ENCODE measurements around the gene ANKMY2. TPM values are rescaled to one million over a fixed set of nuclear protein-coding genes. Genes with fewer than 3 reads are reported as not detected.

Gene ANKMY2
- total and polyA plus RNA-seq, 12 donors: 5.4 to 45.3 (median 15.8) TPM

DNA sequence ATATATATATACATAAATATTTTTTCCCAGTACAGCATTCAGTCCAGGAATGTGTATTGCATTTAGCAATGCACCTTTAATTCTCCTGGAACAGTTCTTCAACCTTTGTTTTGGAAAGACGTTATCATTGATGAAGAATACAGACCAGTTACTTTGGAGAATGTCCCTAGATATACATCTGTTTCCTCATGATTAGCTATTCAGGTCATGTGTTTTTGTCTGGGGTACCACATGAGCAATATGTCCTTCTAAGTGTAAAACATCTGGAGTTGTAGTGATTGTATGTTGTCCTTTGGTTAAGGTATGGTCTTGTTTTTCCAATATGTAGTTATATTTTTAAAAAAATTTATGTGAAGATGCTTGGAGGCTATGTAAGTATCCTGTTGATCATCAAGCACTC lies 10.6 kb upstream of the ANKMY2 start:
- TF ChIP-seq POLR2A (IDR thresholded peaks at IDR 0.05): no peak
- no peak for TF ChIP-seq CTCF (IDR thresholded peaks at IDR 0.05)
- 80 to 93% (median 91%) methylated on average over 1 of the region's 1 CpG for WGBS, 4 donors
- Histone ChIP-seq H3K9me3 (replicated peaks in 1 of 3) (no peaks in the 10 kb centered on the region), H3K4me3 (no peak overlapping the region), H3K27ac (no peak overlapping the region), H3K4me1 (replicated peaks in 1 of 2) (peaks cover 12 to 26% of the 10 kb centered on the region in 2 donors), H3K27me3 (no peaks in the 10 kb centered on the region), H3K36me3 (replicated peaks in 1 of 2) (no peaks in the 10 kb centered on the region)
- DNase-seq: no peak
- intact Hi-C loops (cut with DNase I): no loop called here

GRCh38 chr7:16655394-16655793 lies 9.8 kb upstream of the ANKMY2 start:
- H3K27ac ChIP-seq: no peak overlapping the region
- no peak for DNase-seq
- H3K4me1 ChIP-seq (replicated peaks in 1 of 2): peaks cover 10 to 19% of the 10 kb centered on the region in 2 donors
- no peak overlapping the region for H3K4me3 ChIP-seq
- H3K27me3 ChIP-seq: no peaks in the 10 kb centered on the region
- no peaks in the 10 kb centered on the region for H3K36me3 ChIP-seq (replicated peaks in 1 of 2)
- intact Hi-C loops (cut with DNase I): no loop called here
- no peaks in the 10 kb centered on the region for H3K9me3 ChIP-seq (replicated peaks in 1 of 3)
- no peak for TF ChIP-seq CTCF (IDR thresholded peaks at IDR 0.05)
- no peak for TF ChIP-seq POLR2A (IDR thresholded peaks at IDR 0.05)

GRCh38 chr7:16652888-16653287 lies 7.3 kb upstream of the ANKMY2 start:
- intact Hi-C loops (cut with DNase I): no loop called here
- H3K36me3 ChIP-seq (replicated peaks in 1 of 2): no peaks in the 10 kb centered on the region
- H3K4me3 ChIP-seq: no peak overlapping the region
- 81 to 98% (median 87%) methylated on average over 2 of the region's 2 CpGs for WGBS, 4 donors
- DNase-seq: no peak
- H3K27me3 ChIP-seq: no peaks in the 10 kb centered on the region
- H3K27ac ChIP-seq: no peak overlapping the region
- TF ChIP-seq POLR2A (IDR thresholded peaks at IDR 0.05) (no peak), CTCF (IDR thresholded peaks at IDR 0.05) (no peak)
- peaks cover 10 to 26% of the 10 kb centered on the region in 2 donors for H3K4me1 ChIP-seq (replicated peaks in 1 of 2)
- H3K9me3 ChIP-seq (replicated peaks in 1 of 3): no peaks in the 10 kb centered on the region

- TF ChIP-seq POLR2A (IDR thresholded peaks at IDR 0.05): no peak
- no peak for TF ChIP-seq CTCF (IDR thresholded peaks at IDR 0.05)
- H3K36me3 ChIP-seq (replicated peaks in 1 of 2): no peaks in the 10 kb centered on the region
- no peak overlapping the region for H3K4me3 ChIP-seq
- H3K27ac ChIP-seq: peak overlapping the region in 3 of 5 donors; percentile 19 to 36 (median 29)
- peaks cover 10 to 31% of the 10 kb centered on the region in 2 donors for H3K4me1 ChIP-seq (replicated peaks in 1 of 2)
- intact Hi-C loops (cut with DNase I): no loop called here
- 57 to 73% (median 64%) methylated on average over 7 of the region's 7 CpGs for WGBS, 4 donors
- no peaks in the 10 kb centered on the region for H3K27me3 ChIP-seq
- H3K9me3 ChIP-seq (replicated peaks in 1 of 3): no peaks in the 10 kb centered on the region
- DNase-seq: peak in 6 of 7 donors; percentile 33 to 64 (median 46)
Measured at GRCh38 chr7:16652240-16652583, 6.7 kb upstream of the ANKMY2 start.
